ENCODE results near the gene AVEN. TPM values are rescaled to one million over a fixed set of nuclear protein-coding genes. Genes with fewer than 3 reads are reported as not detected.

Gene AVEN
- polyA plus RNA-seq, 3 donors = 2.3 to 4.8 (median 3.4) TPM

DNA sequence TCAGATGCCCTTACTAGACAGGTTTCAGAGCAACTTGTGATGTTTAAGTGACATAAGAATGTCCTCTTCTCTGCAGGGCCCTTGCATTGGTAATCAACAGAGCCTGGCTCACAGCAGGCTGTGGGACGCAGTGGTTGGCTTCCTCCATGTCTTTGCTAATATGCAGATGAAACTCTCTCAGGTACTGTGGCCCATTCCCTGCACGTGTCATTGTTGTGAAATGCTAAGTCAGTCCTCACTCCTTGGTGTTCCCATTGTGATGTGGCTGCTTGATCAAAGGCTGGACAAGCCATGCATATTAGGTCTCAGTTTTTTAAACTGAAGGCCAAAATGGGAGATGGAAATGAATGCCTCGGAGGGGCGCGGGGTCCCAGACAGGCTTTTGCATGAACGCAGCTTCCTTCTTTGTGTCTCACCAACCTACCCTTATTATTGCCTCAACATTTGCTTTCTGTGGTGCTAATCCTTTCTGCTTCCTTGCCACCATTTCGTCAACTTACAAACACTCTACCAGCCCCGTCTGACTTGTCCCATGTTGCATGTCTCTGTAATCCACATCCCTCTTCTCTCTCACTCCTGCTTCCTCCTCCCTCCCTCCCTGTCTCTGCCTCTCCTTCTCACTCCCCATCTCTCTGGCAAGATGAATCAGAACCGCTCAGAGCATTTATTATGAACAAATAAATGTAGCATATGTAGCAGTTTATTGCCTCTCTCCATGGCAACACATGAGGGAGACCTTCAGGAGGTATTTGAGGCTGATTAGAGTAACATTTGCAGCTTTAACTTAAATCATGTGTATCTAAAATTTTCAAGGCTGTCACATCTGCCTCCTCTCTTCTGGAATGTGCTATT is 203.9 kb downstream of the AVEN start:
- no peaks in the 10 kb centered on the region for H4K20me1 ChIP-seq (ENCODE audit: insufficient read depth, low read length)
- H3K4me1 ChIP-seq (ENCODE audit: control insufficient read depth in 1 of 2, insufficient read depth in 2 of 2, low read length in 2 of 2) = no peaks in the 10 kb centered on the region
- H3K9me3 ChIP-seq (replicated peaks in 1 of 2; ENCODE audit: control insufficient read depth in 1 of 2, insufficient read depth in 1 of 2, low read length in 2 of 2) = no peaks in the 10 kb centered on the region
- H2AFZ ChIP-seq (ENCODE audit: insufficient read depth, low read depth, low read length, poor library complexity, severe bottlenecking) = no peak overlapping the region
- no peaks in the 10 kb centered on the region for H3K27me3 ChIP-seq (ENCODE audit: control insufficient read depth in 2 of 2, insufficient read depth in 2 of 2, low read length in 2 of 2)
- no peak overlapping the region for H3K27ac Mint-ChIP-seq
- peaks cover 0 to 9% (median 0%) of the 10 kb centered on the region in 7 donors for H3K9me3 Mint-ChIP-seq
- H3K4me3 Mint-ChIP-seq = no peak overlapping the region
- TF ChIP-seq, protein P1, sequence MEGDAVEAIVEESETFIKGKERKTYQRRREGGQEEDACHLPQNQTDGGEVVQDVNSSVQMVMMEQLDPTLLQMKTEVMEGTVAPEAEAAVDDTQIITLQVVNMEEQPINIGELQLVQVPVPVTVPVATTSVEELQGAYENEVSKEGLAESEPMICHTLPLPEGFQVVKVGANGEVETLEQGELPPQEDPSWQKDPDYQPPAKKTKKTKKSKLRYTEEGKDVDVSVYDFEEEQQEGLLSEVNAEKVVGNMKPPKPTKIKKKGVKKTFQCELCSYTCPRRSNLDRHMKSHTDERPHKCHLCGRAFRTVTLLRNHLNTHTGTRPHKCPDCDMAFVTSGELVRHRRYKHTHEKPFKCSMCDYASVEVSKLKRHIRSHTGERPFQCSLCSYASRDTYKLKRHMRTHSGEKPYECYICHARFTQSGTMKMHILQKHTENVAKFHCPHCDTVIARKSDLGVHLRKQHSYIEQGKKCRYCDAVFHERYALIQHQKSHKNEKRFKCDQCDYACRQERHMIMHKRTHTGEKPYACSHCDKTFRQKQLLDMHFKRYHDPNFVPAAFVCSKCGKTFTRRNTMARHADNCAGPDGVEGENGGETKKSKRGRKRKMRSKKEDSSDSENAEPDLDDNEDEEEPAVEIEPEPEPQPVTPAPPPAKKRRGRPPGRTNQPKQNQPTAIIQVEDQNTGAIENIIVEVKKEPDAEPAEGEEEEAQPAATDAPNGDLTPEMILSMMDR (IDR thresholded peaks at IDR 0.05) = no peak
- intact Hi-C loops (cut with micrococcal nuclease) = no loop called here
- peaks cover 0 to 3% (median 0%) of the 10 kb centered on the region in 3 donors for H3K27me3 Mint-ChIP-seq (ENCODE audit: low read depth in 3 of 3)
- DNase-seq = no peak
- H3K4me2 ChIP-seq (replicated peaks; ENCODE audit: extremely low read depth, low read length, poor library complexity, severe bottlenecking) = no peak overlapping the region
- no peaks in the 10 kb centered on the region for H3K79me2 ChIP-seq (ENCODE audit: insufficient read depth, low read length)
- no peak overlapping the region for H3K9ac ChIP-seq (ENCODE audit: insufficient read depth, low read length, poor library complexity, severe bottlenecking)
- no peaks in the 10 kb centered on the region for H3K36me3 ChIP-seq (replicated peaks in 1 of 2; ENCODE audit: control insufficient read depth in 1 of 2, insufficient read depth in 2 of 2, low read length in 2 of 2)
- no peak overlapping the region for H3K27ac ChIP-seq (ENCODE audit: low read depth in 1 of 2, low read length in 2 of 2)
- no peak overlapping the region for H3K4me3 ChIP-seq (replicated peaks in 1 of 3; ENCODE audit: low read depth in 2 of 3, low read length in 3 of 3)
- WGBS (ENCODE audit: insufficient coverage) = 58% methylated on average over 7 of the region's 9 CpGs
- no peaks in the 10 kb centered on the region for H3K36me3 Mint-ChIP-seq
- no peaks in the 10 kb centered on the region for H3K4me1 Mint-ChIP-seq

DNA sequence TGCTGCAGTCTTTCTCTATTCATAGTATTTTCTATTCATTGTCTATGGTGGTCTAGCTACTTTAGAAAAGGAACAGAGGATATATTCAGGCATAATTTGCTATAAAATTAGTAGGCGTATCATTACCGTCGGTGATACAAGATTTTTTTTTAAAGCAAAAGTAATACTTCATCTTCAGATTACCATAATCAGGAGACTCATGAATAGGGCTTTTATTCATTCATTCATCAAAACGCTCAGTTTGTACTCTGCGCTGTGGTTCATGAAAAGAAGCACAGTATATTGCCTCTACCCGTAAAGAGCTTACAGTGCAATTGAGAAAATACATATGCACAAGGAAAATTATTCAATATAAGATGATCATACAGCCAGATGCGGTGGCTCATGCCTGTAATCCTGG is 207.4 kb downstream of the AVEN start:
- Mint-ChIP-seq H3K27ac (no peak overlapping the region), H3K9me3 (peaks cover 0 to 6% (median 3%) of the 10 kb centered on the region in 7 donors), H3K36me3 (no peaks in the 10 kb centered on the region), H3K4me1 (no peaks in the 10 kb centered on the region), H3K27me3 (ENCODE audit: low read depth in 3 of 3) (peaks cover 2 to 4% (median 4%) of the 10 kb centered on the region in 3 donors), H3K4me3 (no peak overlapping the region)
- TF ChIP-seq, protein P1 (IDR thresholded peaks at IDR 0.05) = no peak
- no peaks in the 10 kb centered on the region for H3K4me1 ChIP-seq (ENCODE audit: control insufficient read depth in 1 of 2, insufficient read depth in 2 of 2, low read length in 2 of 2)
- H2AFZ ChIP-seq (ENCODE audit: insufficient read depth, low read depth, low read length, poor library complexity, severe bottlenecking) = no peak overlapping the region
- H3K36me3 ChIP-seq (replicated peaks in 1 of 2; ENCODE audit: control insufficient read depth in 1 of 2, insufficient read depth in 2 of 2, low read length in 2 of 2) = no peaks in the 10 kb centered on the region
- no peaks in the 10 kb centered on the region for H3K79me2 ChIP-seq (ENCODE audit: insufficient read depth, low read length)
- intact Hi-C loops (cut with micrococcal nuclease) = no loop called here
- WGBS (ENCODE audit: insufficient coverage) = no CpG with 5 or more reads among the region's 7 CpGs
- no peak overlapping the region for H3K9ac ChIP-seq (ENCODE audit: insufficient read depth, low read length, poor library complexity, severe bottlenecking)
- peaks cover 0 to 4% of the 10 kb centered on the region in 2 donors for H3K9me3 ChIP-seq (replicated peaks in 1 of 2; ENCODE audit: control insufficient read depth in 1 of 2, insufficient read depth in 1 of 2, low read length in 2 of 2)
- H3K27ac ChIP-seq (ENCODE audit: low read depth in 1 of 2, low read length in 2 of 2) = no peak overlapping the region
- no peak overlapping the region for H3K4me2 ChIP-seq (replicated peaks; ENCODE audit: extremely low read depth, low read length, poor library complexity, severe bottlenecking)
- no peaks in the 10 kb centered on the region for H3K27me3 ChIP-seq (ENCODE audit: control insufficient read depth in 2 of 2, insufficient read depth in 2 of 2, low read length in 2 of 2)
- no peak overlapping the region for H3K4me3 ChIP-seq (replicated peaks in 1 of 3; ENCODE audit: low read depth in 2 of 3, low read length in 3 of 3)
- no peak for DNase-seq
- H4K20me1 ChIP-seq (ENCODE audit: insufficient read depth, low read length) = no peaks in the 10 kb centered on the region
